Panc1 (cell line): ENCODE measurements around the gene AKT3.

Experiments used
- POLR2AphosphoS5 ChIP-seq: IDR thresholded peaks from 2 replicates; pipeline ENCODE4 v1.6.1; 2012; ENCODE audit warnings: mild to moderate bottlenecking, low read depth, low read length, moderate library complexity
- SIN3A ChIP-seq: IDR thresholded peaks from 2 replicates; pipeline ENCODE4 v1.6.1; 2012; ENCODE audit warnings: low read depth, mild to moderate bottlenecking, low read length, moderate library complexity, borderline replicate concordance; ENCODE audit not compliant: insufficient read depth
- TCF7L2 ChIP-seq: IDR thresholded peaks from 2 replicates; pipeline ENCODE4 v1.6.1; 2011; ENCODE audit warnings: mild to moderate bottlenecking, low read depth, low read length, inconsistent platforms
- TF ChIP-seq, protein P1 (sequence below): fragments of 450-650 bp; IDR thresholded peaks from 2 replicates; pipeline ENCODE4 v1.5.1; 2017; ENCODE audit warnings: mild to moderate bottlenecking
- TF ChIP-seq, protein P2 (sequence below), 2 experiments: IDR thresholded peaks; 2 replicates each; pipeline ENCODE4 v1.6.1; 2011 to 2012; ENCODE audit warnings: low read depth in 2 of 2, control low read depth in 1 of 2, low read length in 1 of 2, mild to moderate bottlenecking in 1 of 2, moderate library complexity in 1 of 2; ENCODE audit not compliant: insufficient read depth in 1 of 2

DNA sequence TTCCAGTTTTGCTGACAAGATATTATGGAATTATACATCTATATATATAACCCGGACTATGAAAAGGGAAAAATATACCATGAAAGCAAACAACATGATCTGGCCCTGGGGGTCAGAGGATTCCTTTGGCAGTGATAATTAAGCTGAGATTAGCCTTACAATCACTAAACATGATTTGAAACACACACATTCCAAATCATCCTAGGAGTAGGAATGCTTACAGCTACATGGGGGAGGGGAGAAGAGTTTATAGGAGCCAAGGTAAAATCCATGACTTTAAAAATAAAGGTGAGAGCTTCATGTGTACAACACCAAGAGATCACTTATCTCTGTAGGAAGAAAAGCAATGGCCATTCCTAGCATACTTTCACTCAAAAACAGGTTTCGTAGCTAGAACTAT is 57.6 kb downstream of the AKT3 start:
- TF ChIP-seq, protein P1, sequence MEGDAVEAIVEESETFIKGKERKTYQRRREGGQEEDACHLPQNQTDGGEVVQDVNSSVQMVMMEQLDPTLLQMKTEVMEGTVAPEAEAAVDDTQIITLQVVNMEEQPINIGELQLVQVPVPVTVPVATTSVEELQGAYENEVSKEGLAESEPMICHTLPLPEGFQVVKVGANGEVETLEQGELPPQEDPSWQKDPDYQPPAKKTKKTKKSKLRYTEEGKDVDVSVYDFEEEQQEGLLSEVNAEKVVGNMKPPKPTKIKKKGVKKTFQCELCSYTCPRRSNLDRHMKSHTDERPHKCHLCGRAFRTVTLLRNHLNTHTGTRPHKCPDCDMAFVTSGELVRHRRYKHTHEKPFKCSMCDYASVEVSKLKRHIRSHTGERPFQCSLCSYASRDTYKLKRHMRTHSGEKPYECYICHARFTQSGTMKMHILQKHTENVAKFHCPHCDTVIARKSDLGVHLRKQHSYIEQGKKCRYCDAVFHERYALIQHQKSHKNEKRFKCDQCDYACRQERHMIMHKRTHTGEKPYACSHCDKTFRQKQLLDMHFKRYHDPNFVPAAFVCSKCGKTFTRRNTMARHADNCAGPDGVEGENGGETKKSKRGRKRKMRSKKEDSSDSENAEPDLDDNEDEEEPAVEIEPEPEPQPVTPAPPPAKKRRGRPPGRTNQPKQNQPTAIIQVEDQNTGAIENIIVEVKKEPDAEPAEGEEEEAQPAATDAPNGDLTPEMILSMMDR, result no peak
- TF ChIP-seq SIN3A, result no peak
- TF ChIP-seq, protein P2, sequence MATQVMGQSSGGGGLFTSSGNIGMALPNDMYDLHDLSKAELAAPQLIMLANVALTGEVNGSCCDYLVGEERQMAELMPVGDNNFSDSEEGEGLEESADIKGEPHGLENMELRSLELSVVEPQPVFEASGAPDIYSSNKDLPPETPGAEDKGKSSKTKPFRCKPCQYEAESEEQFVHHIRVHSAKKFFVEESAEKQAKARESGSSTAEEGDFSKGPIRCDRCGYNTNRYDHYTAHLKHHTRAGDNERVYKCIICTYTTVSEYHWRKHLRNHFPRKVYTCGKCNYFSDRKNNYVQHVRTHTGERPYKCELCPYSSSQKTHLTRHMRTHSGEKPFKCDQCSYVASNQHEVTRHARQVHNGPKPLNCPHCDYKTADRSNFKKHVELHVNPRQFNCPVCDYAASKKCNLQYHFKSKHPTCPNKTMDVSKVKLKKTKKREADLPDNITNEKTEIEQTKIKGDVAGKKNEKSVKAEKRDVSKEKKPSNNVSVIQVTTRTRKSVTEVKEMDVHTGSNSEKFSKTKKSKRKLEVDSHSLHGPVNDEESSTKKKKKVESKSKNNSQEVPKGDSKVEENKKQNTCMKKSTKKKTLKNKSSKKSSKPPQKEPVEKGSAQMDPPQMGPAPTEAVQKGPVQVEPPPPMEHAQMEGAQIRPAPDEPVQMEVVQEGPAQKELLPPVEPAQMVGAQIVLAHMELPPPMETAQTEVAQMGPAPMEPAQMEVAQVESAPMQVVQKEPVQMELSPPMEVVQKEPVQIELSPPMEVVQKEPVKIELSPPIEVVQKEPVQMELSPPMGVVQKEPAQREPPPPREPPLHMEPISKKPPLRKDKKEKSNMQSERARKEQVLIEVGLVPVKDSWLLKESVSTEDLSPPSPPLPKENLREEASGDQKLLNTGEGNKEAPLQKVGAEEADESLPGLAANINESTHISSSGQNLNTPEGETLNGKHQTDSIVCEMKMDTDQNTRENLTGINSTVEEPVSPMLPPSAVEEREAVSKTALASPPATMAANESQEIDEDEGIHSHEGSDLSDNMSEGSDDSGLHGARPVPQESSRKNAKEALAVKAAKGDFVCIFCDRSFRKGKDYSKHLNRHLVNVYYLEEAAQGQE (IDR thresholded peaks at IDR 0.05; ENCODE audit: insufficient read depth in 1 of 2, low read depth in 2 of 2, low read length in 1 of 2), result no peak
- TF ChIP-seq POLR2AphosphoS5, result no peak
- no peak for TF ChIP-seq TCF7L2
